ENCODE measurements around the gene SMG7.

Gene SMG7

DNA sequence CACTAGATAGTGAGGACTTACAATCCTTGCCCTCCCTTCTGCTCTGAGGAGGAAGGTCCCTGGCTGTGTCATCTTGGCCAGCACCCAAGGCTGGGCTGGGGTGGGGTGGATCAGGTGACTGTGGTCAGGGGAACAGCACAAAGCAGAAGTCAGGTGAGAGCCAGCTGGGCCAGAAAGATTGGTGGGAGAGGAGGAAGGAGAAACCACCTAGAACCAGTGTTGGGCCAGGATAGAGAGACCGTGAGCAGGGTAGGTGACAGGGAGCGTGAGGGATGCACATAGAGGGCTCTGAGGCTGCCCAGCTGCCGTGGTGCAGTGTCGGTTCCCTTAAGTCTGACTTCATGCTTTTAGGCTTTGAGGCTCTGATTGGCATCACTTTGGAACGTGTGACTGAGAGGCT lies 95.3 kb downstream of the SMG7 start:
- DNase-seq, result peak; percentile 26 to 34

DNA sequence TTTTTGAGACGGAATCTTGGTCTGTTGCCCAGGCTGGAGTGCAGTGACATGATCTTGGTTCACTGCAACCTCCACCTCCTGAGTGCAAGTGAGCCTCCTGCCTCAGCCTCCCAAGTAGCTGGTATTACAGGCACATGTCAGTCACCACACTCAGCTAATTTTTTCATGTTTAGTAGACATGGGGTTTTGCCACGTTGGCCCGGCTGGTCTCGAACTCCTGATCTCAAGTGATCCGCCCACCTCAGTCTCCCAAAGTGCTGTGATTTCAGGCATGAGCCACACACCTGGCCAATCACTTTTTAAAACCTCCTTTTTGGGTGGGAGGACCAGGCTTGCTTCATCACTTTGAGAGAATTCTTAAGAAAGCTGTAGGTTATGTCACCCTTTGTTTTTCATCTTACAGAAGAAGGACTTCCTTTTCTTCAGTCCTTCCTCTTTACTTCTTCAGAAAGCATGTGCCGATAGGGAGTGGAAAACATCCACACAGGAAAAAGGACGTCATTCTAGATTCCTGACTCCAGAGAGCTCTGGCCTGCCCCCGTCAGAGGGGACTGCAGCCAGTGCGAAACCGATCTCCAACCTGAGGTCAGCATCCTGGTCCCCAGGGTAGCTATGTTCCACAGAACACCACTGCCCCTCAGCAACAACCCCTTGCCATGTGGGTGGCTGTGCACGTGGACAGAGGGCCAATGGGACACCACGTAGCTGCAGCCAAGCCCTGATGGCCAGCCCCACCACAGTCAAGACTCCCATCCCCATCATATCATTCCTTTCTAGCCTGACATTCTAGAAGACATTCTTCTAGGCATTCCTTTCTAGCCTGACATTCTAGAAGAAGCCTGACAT lies 96.1 kb downstream of the SMG7 start:
- peak; percentile 61 to 67 for DNase-seq

DNA sequence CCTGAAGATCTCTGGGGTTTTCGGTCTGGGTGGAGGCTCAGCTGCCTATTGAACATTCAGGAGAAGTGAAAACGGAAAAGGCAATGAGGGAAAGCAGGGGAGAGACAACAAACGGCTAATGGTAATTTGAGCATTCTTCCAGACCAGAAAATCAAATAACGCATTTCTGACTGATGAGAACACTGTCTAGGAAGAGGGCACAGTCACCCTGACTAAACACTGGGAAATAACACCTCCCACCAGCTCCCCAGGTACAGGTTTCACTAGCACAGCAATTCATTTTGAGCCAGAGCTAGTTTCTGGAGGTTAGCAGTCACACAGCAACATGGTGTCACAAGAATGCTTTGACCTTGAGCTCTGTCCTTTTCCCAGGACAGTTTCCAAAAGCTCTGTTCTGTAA lies 96.8 kb downstream of the SMG7 start:
- no peak for DNase-seq

DNA sequence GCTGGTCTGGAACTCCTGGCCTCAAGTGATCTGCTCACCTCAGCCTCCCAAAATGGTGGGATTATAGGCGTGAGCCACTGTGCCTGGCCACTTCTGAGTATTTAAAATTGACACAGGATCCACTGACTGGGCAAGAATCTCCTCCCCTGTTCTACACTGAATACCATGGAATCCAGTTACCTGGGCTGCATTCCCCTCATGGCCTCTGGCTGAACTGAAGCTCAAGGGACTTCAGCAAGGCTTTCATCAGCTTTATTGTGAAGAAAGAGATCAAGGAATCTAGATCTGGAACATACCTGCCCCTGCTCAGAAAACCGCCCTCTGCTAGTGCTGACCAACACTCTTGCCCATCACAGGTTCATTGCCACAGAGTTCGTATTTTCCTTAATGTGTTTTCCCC lies 97.5 kb downstream of the SMG7 start:
- DNase-seq, result no peak

DNA sequence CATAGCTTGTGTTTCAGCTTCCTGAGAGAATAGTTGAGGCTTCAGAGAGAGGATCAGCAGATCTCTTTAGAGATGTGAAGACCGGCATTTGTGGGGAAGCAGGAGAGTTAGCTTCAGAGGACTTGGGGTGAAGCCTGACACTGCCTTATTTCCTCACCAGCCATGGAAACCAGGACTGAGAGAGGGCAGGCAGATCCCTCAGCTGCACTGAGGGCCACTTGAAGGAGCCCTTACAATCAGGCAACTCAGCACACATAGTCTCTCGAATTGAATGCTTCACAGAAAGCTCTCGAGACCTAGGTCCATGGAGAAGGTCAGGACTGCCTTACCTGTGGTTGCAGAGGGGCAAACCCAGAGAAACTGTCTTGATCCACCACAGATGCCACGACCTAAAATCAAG lies 98.2 kb downstream of the SMG7 start:
- DNase-seq, result no peak

DNA sequence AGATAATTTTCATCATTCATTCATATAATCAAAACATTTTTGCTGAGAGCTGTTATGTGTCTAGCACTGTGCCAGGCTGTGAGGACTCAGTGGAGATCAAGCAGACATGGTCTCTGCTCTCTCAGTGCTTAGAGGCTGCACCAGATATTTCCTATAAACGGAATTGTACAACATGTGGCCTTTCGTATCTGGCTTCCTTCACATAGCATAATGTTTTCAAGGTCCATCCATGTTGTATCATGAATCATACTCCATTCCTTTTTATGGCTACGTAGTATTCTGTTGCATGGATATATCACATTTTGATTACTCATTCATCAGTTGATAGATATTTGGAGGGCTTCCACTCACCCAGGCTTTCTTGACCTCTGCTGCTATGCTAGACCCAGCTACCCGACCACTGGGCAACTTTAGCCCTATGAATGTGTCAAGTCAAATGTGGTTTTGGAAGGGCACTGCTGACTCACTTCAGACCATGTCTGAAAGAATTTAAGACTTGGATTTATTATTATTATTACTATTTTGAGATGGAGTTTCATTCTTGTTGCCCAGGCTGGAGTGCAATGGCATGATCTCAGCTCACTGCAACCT lies 99.5 kb downstream of the SMG7 start:
- no peak for DNase-seq

DNA sequence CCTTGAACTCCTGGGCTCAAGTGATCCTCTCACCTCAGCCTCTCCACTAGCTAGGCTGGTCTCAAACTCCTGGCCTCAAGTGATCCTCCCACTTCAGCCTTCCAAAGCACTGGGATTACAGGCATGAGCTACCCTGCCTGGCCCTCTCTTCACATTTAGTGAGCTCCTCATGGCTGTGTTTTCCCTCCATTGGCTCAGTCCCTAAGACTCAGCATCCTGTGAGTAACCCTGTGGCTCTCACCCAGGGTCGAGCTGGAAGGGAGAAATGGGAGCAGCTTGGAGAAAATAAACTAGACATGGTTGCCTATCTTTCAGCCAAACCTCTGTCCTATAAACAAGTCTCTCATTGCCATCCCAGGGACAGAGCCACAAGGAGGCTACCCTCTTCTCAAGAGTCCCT lies 100.4 kb downstream of the SMG7 start:
- DNase-seq, result no peak

DNA sequence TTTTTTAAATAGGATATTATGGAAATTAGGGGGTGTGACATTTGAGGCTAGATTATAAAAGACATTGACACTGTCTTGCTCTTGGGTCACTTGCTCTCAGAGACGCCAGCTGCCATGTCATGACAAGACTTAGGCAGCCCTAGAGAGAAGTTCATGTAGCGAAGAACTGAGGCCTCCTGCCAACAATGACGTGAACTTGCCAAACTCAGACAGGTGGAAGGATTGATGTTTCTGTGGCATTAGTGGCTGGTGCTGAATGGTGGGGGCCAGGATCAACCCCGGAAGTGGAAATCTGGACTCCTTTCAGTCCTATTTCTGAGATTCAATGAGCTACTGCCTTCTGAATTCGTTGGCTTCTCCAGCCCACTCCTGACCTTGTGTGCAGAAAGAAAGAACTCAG lies 103.3 kb downstream of the SMG7 start:
- no peak for DNase-seq

DNA sequence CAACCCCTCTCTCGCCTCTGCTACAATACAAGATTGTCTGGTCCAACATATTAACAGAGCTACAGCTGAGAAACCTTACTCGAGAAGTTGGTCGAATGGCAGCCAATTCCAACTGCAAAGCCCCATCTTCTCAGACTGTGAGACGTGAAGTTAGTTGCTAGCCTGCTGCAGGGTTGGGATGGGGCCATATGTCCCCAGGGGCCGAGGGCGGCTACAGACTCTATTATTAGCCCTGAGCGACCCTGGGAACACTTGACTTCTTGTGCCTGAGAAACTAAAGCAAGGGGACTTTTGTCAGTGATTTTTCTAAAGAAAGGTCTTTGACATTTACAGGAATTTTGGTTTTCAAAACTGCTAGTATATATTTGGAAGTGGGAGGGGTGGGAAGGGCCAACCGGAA lies 104.2 kb downstream of the SMG7 start:
- no peak for DNase-seq

DNA sequence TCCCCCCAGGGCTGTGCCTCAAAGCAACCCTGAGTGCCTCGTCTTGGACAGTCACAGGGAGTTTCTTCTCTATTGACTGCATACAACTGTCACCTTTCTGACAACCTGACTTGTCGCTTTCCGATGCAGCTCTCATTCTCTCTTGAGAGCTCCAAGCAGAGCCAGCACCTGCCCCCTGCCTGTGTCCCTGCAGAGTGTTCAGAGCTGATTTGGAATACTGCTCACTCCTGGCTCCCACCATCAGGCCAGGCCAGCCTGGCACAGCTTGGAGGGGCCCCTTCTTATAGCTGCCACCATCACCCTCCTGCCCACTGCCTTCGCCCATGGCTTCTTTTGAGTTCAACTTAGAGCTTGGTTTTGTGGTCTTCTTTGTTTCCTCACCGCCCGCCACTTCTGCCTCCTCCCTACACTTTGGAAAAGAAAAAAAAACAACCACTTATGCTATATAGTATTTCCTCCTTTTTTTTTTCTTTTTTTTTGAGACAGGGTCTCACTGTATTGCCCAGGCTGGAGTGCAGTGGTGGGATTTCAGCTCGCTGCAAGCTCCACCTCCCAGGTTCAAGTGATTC lies 105.7 kb downstream of the SMG7 start:
- peak; percentile 16 to 33 for DNase-seq

DNA sequence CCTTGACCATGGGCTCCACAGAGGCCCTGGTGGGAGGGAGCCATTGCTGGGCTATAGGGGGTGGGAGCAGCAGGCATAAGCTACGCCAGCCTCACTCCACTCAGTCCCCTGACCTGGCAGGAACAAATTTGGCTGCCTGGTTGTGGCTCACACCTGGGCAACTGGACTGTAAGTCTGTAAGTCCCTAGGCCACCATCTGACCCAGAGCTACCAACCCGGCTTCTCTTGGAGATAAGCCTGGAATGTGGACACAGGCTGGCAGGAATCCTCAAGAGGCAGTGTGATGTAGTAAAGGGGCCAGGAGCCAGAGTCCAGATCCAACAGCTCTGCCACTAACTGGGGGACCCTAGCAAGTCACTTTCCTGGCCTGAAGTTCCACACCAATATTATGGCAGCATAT lies 106.6 kb downstream of the SMG7 start:
- DNase-seq, result no peak

DNA sequence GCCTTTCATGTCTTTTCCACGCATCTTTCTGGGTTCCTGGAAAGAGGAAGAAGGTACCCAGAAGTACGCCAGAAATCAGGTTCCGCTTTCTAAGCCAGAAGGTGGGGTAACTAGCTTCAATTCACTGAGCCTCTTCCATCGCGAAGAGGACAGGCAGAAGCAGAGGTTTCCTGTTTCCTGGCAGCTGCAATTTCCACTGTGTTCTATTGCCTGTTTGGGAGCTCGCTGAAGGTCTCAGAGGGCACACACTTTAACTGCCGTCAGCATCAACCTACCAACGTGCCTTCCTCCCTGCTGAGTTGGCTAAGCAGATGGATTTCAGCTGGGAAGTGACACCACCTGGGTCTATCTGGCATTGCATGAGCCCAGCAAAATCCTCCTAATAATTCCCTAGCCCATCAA lies 108.0 kb downstream of the SMG7 start:
- DNase-seq, result peak; percentile 99 to 100

DNA sequence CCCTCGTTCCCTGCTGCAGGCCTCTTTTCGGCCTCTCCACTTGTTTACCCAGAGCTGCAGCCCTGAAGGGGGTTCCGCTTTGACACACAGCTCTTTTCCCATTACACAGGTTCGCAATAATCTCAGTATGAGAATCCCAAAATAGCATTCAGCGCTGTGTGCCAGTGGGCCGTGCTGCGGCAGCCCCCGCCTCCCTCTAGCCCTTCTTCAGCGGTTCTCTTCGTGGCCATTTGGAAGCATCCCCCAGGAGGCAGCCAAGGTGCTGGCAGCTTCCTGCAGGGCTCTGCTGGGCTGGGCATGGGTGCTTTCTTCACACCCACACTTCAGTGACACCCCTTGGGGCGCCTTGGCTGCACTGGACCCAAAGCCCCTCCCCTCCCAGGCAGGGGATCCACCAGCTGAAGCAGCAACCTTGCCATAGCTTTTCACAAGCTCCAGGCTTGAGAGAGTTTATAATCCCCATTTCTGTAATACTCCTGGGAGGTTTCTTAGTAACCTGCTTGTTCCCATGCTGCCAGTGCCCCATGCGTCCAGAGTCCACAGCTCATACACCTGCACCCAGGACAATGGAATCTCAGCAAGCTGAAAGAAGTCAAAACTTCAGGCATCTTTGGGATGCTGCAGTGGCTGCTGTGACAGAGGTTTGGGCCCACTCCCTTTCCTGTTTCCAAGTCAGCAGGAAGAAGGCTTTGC lies 109.9 kb downstream of the SMG7 start:
- DNase-seq, result no peak

DNA sequence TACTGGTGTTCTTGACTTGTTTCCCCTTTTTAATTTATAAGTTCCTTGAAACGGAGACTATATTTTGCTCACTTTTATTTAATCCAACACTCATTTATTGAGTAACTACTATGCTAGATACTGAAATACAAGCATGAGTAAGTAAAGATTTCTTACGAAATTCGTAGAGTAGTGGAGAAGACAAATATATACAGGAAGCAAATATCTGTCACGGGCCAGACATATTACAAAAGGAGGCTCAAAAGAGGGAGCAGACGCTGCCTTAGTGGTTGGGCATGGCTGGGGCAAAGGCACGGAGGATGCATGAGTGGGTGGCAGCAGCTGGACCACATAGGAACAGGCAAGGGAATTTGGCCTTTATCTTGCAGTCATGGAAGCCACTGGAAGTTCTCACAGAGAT lies 111.2 kb downstream of the SMG7 start:
- DNase-seq, result peak; percentile 97 to 98

DNA sequence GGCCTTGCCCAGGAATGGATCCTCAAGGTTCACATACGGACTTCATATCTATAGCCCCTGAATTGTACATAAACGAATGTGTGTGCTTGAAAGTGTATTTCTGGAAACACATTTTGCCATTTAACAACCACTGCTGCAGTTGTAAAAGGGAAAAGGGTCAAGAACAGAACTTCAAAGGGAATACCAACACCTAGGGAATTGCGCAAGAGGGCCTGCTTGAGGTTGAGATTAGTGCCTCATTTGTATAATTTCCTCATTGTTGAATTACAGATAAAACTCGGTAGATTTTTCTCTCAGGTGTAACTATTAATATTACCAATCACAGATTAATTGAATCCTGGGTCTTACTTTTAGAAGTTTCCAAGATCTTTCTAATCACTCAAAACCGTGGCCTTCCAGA lies 111.8 kb downstream of the SMG7 start:
- DNase-seq, result no peak

DNA sequence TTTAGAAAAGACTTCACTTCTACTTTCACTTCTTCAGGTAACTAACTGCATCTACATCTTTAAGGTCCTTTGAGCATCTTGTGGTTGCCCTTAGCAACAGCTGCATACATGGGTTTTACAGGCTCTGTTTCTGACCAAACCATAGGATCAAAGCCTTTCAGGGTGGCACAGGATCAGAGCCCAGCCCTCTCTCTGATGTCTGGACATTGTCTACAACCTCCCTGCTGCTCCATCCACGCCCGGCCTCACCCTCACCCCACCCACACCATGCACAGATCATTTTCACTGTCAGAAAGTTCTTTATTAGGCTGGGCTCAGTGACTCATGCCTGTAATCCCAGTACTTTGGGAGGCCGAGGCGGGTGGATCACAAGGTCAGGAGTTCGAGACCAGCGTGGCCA lies 112.7 kb downstream of the SMG7 start:
- no peak for DNase-seq

DNA sequence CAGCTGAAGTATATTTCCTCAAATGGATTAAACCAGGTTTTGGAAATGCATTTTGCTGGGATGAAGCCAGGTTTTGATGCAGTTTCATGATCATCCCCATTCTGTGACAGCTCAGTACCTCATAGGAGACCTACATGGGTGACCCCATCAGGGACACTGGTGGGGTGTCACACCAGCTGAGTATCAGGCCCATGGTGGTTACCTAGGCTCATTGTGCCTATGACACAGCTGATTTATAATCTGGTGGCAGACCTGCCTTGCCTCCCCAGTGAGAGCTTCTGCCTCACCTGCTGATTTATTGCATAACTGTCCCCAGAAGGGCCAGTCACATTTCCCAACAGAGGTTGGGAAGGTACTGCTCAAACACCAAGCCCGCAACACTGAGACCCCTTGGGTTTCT lies 114.2 kb downstream of the SMG7 start:
- no peak for DNase-seq

DNA sequence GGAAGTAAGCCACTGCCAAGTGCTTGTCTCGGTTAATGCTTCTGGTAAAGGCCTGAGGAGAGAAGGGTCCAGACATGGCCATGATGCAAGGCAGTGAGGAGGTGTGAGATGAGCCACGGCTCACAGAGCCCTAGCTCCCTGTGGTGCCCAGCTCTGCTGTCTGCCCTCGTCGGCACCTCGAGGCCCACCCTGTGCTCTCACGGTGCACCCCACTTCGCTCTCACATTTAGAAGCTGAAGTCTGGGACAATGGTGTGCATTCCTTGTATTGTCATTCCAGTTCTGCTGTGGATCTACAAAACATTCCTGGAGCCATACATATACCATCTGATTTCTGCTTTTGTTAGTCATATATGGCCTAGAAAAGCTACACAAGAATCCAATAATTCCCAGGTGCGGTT lies 114.6 kb downstream of the SMG7 start:
- no peak for DNase-seq

DNA sequence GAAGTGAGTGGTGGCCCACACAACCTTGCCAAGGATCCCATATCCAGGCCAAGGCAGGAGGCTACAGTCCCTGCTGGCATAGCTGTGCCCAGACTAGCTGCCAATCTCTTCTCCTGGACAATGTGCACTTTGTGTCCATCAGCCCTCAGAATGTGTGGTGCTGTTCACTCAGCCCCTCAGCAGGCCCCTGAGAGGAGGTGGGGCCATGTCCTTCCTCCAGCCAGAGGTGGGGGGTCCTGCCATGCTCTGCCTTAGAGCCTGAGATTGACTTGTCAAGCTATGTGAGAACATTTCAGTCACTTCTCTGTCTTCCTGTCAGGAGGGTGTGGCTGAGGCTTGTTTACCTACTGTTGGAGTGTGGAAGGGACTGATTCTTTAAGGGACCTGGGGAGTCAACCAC lies 116.5 kb downstream of the SMG7 start:
- no peak for DNase-seq

DNA sequence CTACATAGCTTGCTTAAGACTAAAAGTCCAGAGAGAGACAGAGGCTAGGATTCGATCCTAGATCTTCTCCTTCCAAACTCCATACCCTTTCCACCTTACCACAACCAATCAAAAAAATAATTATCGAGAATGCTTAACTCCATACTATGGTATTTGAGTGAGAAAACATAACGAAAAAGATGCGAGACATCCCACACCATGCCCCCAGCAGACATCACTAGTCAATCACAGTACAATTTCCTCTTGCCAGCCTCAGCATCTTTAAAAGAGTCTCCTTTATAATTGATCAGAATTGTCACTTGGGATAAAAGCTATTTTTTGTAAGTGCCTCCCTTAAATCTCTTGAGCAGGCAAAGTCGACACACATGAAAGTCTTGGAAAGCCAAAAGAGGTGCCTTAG lies 117.1 kb downstream of the SMG7 start:
- DNase-seq, result no peak

DNA sequence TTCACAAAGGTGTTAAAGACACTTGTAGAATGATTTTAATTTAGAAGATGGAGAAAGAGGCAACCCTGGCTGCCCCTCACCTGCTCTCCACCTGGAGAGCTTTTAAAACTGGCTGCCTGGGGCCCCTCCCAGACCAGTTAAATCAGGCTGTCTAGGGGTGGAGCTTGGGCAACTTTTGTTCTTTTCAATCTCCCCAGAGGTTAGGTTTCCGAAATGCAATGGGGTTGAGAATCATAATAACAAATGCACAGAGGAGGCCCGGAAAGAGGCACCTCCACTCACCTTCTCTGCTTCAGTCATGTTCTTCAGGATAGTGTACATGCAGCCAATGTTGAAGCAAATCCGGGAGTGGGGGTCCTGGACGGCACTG lies 117.6 kb downstream of the SMG7 start:
- no peak for DNase-seq

DNA sequence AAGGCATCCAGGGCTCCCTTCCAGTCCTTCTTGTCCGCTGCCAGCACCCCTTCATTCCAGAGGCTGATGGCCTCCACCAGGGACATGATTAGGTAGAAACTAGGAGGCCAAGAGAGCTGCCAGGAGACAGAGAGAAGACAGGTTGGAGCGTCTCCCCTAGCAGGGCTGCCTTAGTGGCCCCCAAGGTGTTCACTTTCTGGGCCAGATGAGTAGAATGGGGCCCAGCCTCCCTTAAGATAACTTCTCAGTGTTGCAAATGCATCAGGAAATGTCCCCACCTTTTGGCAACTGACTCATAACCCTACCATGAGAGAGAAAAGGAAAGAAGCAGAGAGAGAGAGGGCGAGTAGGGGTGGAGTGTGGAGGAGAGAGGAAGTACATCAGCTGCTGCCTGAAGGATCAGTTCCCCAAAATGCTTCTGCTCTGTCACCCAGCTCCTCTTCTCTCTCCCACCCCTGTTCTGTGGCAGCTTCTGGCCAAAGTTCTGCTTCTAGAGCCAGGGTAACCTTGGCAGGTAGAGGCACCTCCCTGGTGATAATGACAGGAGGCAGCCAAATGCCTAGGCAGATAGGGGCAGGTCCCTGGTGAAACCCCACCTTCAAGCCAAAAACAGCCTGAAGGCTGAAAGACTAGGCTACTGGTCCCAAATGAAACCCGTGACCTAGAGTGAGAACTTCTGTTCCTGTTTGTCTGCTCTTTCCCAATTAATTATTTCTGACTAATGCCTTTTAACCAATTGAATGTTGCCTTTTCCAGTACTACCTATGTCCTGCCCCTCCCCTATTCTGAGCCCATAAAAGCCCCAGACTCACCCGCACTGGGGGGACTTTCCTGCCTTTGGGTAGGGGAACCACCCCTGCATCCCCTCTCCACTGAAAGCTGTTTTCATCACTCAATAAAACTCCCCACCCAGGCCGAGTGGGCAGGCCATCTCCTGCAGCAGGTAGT lies 118.2 kb downstream of the SMG7 start, which contains the start of gene NCF2:
Gene NCF2 (minus strand): TSS at position 216 of the 948 bp plus-strand sequence. CDS start 130 bp downstream, at position 86.
- peak; percentile 96 to 98 for DNase-seq

DNA sequence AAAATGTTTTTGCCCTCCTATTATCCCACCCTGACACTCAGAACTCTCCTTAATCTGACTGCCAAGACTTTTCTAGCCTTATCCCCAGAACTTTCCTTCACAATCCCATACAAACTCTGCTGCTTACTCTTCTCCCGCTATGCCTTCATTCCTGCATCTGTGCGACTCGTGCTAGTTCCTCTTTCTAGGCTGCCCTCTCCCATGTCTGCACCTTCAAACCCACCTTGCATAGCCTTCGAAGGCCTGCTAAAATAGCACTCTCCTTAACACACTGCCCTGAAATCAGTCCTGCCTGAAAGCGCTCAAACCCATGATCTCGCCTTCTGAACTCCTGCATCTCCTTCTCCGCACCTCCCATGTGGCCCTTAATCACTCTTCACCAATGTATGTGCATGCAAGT lies 120.4 kb downstream of the SMG7 start:
- no peak for DNase-seq
